ENCODE measurements around the gene NUP188. TPM values are rescaled to one million over a fixed set of nuclear protein-coding genes. Genes with fewer than 3 reads are reported as not detected.
"Not testable (repeated sequence)": the region's sequence is repeated elsewhere in the genome, so short reads cannot be mapped to it uniquely, and the experiment has no call there.

Gene NUP188
- total RNA-seq, 1 donor from 2014 or later: 63.6 TPM

DNA sequence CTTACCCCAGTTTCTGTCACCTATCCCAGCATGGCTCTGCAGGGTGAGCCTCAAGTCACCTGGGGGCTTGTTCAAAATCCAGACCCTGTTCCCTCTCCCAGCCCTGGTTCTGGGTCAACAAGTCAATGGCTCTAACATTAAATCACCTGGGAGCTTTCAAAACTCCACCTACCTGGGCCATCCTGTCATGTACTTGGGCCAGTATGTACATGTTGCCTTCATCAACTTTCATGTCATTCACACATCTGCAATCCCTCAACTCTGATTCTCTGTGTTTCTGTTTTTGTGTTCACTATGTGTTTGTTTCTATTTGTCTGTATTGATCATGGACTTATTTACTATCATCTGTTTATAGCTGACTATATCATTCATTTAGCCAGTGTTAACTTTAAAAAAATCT is 82.7 kb downstream of the NUP188 start:
- Mint-ChIP-seq H3K27me3 (ENCODE audit: unreplicated experiment) (no peaks in the 10 kb centered on the region), H3K9me3 (ENCODE audit: unreplicated experiment) (peaks cover 7% of the 10 kb centered on the region), H3K27ac (ENCODE audit: unreplicated experiment) (peak overlapping the region; percentile 48), H3K4me1 (ENCODE audit: low read depth, unreplicated experiment) (peaks cover 13% of the 10 kb centered on the region), H3K36me3 (ENCODE audit: unreplicated experiment) (no peaks in the 10 kb centered on the region), H3K4me3 (ENCODE audit: unreplicated experiment) (peak overlapping the region; percentile 58)
- TF ChIP-seq, protein P1, sequence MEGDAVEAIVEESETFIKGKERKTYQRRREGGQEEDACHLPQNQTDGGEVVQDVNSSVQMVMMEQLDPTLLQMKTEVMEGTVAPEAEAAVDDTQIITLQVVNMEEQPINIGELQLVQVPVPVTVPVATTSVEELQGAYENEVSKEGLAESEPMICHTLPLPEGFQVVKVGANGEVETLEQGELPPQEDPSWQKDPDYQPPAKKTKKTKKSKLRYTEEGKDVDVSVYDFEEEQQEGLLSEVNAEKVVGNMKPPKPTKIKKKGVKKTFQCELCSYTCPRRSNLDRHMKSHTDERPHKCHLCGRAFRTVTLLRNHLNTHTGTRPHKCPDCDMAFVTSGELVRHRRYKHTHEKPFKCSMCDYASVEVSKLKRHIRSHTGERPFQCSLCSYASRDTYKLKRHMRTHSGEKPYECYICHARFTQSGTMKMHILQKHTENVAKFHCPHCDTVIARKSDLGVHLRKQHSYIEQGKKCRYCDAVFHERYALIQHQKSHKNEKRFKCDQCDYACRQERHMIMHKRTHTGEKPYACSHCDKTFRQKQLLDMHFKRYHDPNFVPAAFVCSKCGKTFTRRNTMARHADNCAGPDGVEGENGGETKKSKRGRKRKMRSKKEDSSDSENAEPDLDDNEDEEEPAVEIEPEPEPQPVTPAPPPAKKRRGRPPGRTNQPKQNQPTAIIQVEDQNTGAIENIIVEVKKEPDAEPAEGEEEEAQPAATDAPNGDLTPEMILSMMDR (IDR thresholded peaks at IDR 0.05; ENCODE audit: partially characterized antibody, unreplicated experiment): no peak
- DNase-seq: no peak

DNA sequence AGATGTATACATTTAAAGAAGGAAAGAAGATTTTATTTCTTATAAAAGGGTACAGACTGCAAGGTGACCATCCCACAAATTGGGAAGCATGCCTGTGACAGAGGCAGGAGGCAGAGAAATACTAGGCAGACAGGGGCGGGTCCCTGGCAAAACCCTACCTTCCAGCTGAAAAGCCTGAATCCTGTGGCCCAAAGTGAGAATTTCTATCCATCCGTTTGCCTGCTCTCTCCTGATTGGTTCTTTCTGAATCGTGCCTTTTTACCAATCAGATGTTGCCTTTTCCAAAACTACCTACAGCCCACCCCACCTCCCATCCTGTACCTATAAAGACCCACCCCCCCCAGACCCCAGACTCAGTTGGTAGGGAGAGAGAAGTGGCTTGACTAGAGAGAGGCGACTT is 84.0 kb downstream of the NUP188 start:
- H3K27ac Mint-ChIP-seq (ENCODE audit: unreplicated experiment): no peak overlapping the region
- H3K36me3 Mint-ChIP-seq (ENCODE audit: unreplicated experiment): no peaks in the 10 kb centered on the region
- peaks cover 9% of the 10 kb centered on the region for H3K4me1 Mint-ChIP-seq (ENCODE audit: low read depth, unreplicated experiment)
- TF ChIP-seq, protein P1 (IDR thresholded peaks at IDR 0.05; ENCODE audit: partially characterized antibody, unreplicated experiment): no peak
- peaks cover 7% of the 10 kb centered on the region for H3K9me3 Mint-ChIP-seq (ENCODE audit: unreplicated experiment)
- no peak for DNase-seq
- no peak overlapping the region for H3K4me3 Mint-ChIP-seq (ENCODE audit: unreplicated experiment)
- peaks cover 2% of the 10 kb centered on the region for H3K27me3 Mint-ChIP-seq (ENCODE audit: unreplicated experiment)

DNA sequence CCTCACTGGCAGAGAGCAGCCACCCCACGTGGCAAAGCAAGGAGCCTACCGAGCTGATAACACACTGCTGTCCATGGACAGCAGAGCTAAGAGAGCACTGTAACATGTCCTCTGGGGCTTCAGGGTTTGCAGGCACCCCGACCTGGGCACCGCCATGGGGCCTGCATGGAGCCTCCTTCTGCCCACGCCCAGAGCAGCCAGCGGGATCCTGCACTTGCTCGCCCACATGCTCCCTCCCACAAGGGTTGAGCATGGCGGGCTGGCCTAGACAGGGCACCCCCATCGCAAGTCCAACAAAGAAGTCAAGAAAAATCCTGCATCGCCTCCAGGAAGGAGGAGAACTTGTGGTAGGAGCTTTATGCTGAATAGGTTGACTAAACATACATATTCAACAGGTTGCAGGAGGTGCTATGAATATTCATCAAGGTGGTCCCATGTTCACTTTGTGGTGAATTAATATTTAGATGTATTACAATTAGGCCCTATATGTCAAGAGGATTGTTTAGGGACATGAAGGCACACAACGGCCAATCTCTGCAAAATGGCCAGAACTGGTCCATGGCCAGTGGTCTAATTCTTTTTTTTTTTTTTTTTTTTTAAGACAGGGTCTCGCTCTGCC is 85.2 kb downstream of the NUP188 start:
- no peak overlapping the region for H3K4me3 Mint-ChIP-seq (ENCODE audit: unreplicated experiment)
- TF ChIP-seq, protein P1 (IDR thresholded peaks at IDR 0.05; ENCODE audit: partially characterized antibody, unreplicated experiment): no peak
- no peak overlapping the region for H3K27ac Mint-ChIP-seq (ENCODE audit: unreplicated experiment)
- H3K9me3 Mint-ChIP-seq (ENCODE audit: unreplicated experiment): peaks cover 4% of the 10 kb centered on the region
- H3K36me3 Mint-ChIP-seq (ENCODE audit: unreplicated experiment): no peaks in the 10 kb centered on the region
- H3K4me1 Mint-ChIP-seq (ENCODE audit: low read depth, unreplicated experiment): peaks cover 13% of the 10 kb centered on the region
- H3K27me3 Mint-ChIP-seq (ENCODE audit: unreplicated experiment): peaks cover 4% of the 10 kb centered on the region
- DNase-seq: no peak

DNA sequence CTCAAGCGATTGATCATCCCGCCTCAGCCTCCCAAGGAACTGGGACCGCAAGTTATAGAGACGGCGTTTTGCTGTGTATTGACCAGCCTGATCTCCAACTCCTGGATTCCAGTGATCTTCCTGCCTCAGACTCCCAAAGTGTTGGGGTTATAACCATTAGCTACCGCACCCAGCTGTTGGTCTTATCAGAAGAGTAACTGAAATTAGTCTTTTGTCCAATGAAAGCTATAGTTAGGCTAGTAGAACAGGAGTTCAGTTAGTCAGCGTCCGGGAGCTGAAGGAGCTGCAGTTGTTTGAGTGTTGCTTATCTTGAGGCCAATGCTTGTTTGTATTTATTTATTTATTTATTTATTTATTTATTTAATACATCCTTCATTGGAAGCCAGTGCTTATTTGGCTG is 85.7 kb downstream of the NUP188 start:
- TF ChIP-seq, protein P1 (IDR thresholded peaks at IDR 0.05; ENCODE audit: partially characterized antibody, unreplicated experiment): no peak
- no peak for DNase-seq
- H3K4me1 Mint-ChIP-seq (ENCODE audit: low read depth, unreplicated experiment): peaks cover 18% of the 10 kb centered on the region
- peaks cover 4% of the 10 kb centered on the region for H3K27me3 Mint-ChIP-seq (ENCODE audit: unreplicated experiment)
- no peak overlapping the region for H3K27ac Mint-ChIP-seq (ENCODE audit: unreplicated experiment)
- H3K9me3 Mint-ChIP-seq (ENCODE audit: unreplicated experiment): peaks cover 4% of the 10 kb centered on the region
- no peaks in the 10 kb centered on the region for H3K36me3 Mint-ChIP-seq (ENCODE audit: unreplicated experiment)
- no peak overlapping the region for H3K4me3 Mint-ChIP-seq (ENCODE audit: unreplicated experiment)

DNA sequence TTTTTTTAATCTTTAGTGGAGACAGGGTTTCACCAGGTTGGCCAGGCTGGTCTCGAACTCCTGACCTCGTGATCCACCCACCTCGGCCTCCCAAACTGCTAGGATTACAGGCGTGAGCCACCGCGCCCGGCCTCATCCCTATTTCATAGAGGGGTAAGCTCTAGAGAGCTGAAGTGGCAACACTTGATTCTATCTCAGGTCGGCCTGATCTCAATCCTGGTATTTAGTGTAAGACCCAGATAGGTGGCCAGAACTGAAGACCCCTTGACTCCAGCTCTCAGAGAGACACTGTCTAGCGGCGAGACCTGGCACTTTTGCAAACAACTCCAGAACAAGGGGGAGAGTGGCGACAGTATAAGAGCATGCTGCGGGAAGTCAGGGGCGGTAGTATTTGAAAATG is 88.3 kb downstream of the NUP188 start:
- H3K27me3 Mint-ChIP-seq (ENCODE audit: unreplicated experiment); H3K36me3 Mint-ChIP-seq (ENCODE audit: unreplicated experiment); H3K9me3 Mint-ChIP-seq (ENCODE audit: unreplicated experiment); DNase-seq: not testable (repeated sequence)
- H3K4me3 Mint-ChIP-seq (ENCODE audit: unreplicated experiment): peak overlapping the region; percentile 97
- peaks cover 15% of the 10 kb centered on the region for H3K4me1 Mint-ChIP-seq (ENCODE audit: low read depth, unreplicated experiment)
- peak overlapping the region; percentile 86 for H3K27ac Mint-ChIP-seq (ENCODE audit: unreplicated experiment)

Data from glutamatergic neuron (in vitro differentiated cells).